Loucy (cell line): ENCODE measurements around the gene DSE.

Experiments
- CTCF ChIP-seq: fragments of 200-600 bp; sonication (generic); conservative IDR thresholded peaks from 2 replicates; pipeline ENCODE4 v1.5.1; 2014; ENCODE audit warnings: mild to moderate bottlenecking, antibody characterized with exemption, low read length
- EZH2phosphoT487 ChIP-seq: fragments of 200-600 bp; IDR thresholded peaks from 2 replicates; pipeline ENCODE4 v1.6.1; 2018; ENCODE audit warnings: antibody characterized with exemption, mild to moderate bottlenecking, moderate library complexity, borderline replicate concordance

- TF ChIP-seq CTCF (no peak), EZH2phosphoT487 (no peak)
Observed at GRCh38 chr6:116485559-116486184, 114.9 kb downstream of the DSE start.
